ENCODE measurements around the gene TMEM131. TPM values are rescaled to one million over a fixed set of nuclear protein-coding genes. Genes with fewer than 3 reads are reported as not detected.

The TMEM131 gene
- total and polyA plus RNA-seq, 10 of the 15 experiments (the other 5 are each of a cell fraction or from before 2014, with no cell fraction given), result 6.0 to 48.2 (median 23.2) TPM

DNA sequence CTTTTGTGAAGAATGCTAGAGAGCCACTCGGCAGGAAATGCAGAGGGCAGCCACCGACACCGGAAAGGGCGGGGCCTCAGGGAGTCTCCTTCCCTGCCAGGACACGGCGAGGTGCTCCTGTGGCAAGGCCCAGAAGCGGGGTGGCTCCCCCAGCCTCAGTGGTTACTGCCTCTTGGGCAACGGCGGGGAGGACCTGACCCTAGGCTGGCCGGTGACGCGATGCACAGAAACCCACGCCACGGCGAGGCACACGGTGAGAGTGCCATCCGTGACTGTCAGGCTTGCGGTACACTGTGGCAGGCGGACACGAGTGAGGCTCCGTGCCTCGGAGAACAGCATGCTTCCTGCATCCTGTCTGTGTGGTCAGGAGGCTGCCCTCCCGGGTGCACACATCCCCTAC is 234.6 kb downstream of the TMEM131 start:
- ChIA-PET POLR2A (no interaction called here), CTCF (no interaction called here), RAD21 (ENCODE audit: unreplicated experiment) (no interaction called here), SMC1A (ENCODE audit: uncharacterized antibody, unreplicated experiment) (no interaction called here)
- DNase-seq (ENCODE audit: low read depth, low spot score) (no peak), FAIRE-seq (no peak), ATAC-seq (no peak)
- H4K20me1 ChIP-seq (ENCODE audit: control insufficient read depth, insufficient read depth), result no peaks in the 10 kb centered on the region
- H3K4me1 ChIP-seq (ENCODE audit: control insufficient read depth, insufficient read depth, low read length), result no peaks in the 10 kb centered on the region
- H3K4me3 ChIP-seq, result no peak overlapping the region
- H3K27ac ChIP-seq (ENCODE audit: control insufficient read depth, insufficient read depth), result no peak overlapping the region
- WGBS (ENCODE audit: insufficient coverage, insufficient replicate concordance, low lambda C conversion rate, missing lambda C conversion rate), result 94% methylated on average over 20 of the region's 23 CpGs
- in situ Hi-C loops (cut with MboI), result no loop called here
- H2AFZ ChIP-seq (ENCODE audit: control insufficient read depth, low read depth, low read length), result peak overlapping the region; percentile 29; the same call in 1 of the 2 replicates
- no peak overlapping the region for H3K4me2 ChIP-seq (ENCODE audit: control insufficient read depth, insufficient read depth)
- peaks cover 19 to 37% of the 10 kb centered on the region in 2 experiments for H3K36me3 ChIP-seq (ENCODE audit: control insufficient read depth in 2 of 2, insufficient read depth in 2 of 2, low read length in 1 of 2)
- BruUV-seq (replicated peaks), result no TSS peak
- intact Hi-C loops (cut with micrococcal nuclease; ENCODE audit: unreplicated experiment), result no loop called here
- TF ChIP-seq GABPA (IDR thresholded peaks at IDR 0.05; ENCODE audit: low read depth) (peak; percentile 37; the same call in 1 of the 2 replicates), POLR2A (IDR thresholded peaks at IDR 0.05; ENCODE audit: low read depth, low read length) (no peak; the same call in 1 of the 2 replicates), FOS (IDR thresholded peaks at IDR 0.05; ENCODE audit: borderline replicate concordance, extremely low read depth, insufficient read length) (no peak)
- H3K9me3 ChIP-seq (replicated peaks; ENCODE audit: control insufficient read depth, insufficient read depth, low read length), result no peaks in the 10 kb centered on the region
- no peak overlapping the region for H3K9ac ChIP-seq (ENCODE audit: control insufficient read depth, insufficient read depth, low read length)
- H3K79me2 ChIP-seq (ENCODE audit: control insufficient read depth, insufficient read depth, low read length), result no peaks in the 10 kb centered on the region
- no peaks in the 10 kb centered on the region for H3K27me3 ChIP-seq (replicated peaks in 1 of 2; ENCODE audit: control insufficient read depth in 2 of 2, insufficient read depth in 2 of 2, low read length in 1 of 2)

DNA sequence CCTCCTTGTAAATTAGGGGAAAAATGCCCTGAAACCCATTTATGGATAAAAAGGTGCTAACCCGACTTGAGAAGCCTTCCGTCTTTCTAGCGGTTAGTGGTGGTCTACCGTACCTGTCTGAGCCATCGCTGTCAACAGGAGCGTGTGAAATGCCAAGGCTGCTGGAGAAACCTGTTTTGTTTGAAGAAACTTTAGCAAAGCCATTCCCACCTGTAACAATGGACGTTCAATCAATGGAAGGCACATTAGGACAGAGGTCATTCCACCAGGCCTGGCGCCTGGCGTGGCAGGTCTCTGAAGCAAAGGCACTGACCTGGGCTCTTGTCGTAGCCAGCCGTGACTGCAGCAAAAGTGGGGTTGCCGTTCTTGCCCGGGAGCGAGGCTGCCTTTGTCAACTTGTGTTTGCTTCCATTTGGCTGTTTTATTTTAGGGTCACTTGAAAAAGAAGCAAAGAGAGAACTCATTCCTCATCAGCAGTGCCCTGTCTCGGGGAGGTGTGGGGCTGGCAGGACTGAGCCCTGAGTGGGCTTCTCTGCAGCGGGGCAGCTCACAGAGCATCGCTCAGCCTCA is 235.2 kb downstream of the TMEM131 start:
- ChIA-PET RAD21 (ENCODE audit: unreplicated experiment) (no interaction called here), CTCF (no interaction called here), POLR2A (no interaction called here), SMC1A (ENCODE audit: uncharacterized antibody, unreplicated experiment) (no interaction called here)
- H3K4me1 ChIP-seq (ENCODE audit: control insufficient read depth, insufficient read depth, low read length), result no peaks in the 10 kb centered on the region
- FAIRE-seq (no peak), ATAC-seq (no peak), DNase-seq (ENCODE audit: low read depth, low spot score) (no peak)
- in situ Hi-C loops (cut with MboI) (no loop called here), intact Hi-C loops (cut with micrococcal nuclease; ENCODE audit: unreplicated experiment) (no loop called here)
- no peaks in the 10 kb centered on the region for H4K20me1 ChIP-seq (ENCODE audit: control insufficient read depth, insufficient read depth)
- H3K4me2 ChIP-seq (ENCODE audit: control insufficient read depth, insufficient read depth), result no peak overlapping the region
- no TSS peak for BruUV-seq (replicated peaks)
- H3K27me3 ChIP-seq (replicated peaks in 1 of 2; ENCODE audit: control insufficient read depth in 2 of 2, insufficient read depth in 2 of 2, low read length in 1 of 2), result no peaks in the 10 kb centered on the region
- no peaks in the 10 kb centered on the region for H3K9me3 ChIP-seq (replicated peaks; ENCODE audit: control insufficient read depth, insufficient read depth, low read length)
- 95% methylated on average over 17 of the region's 17 CpGs for WGBS (ENCODE audit: insufficient coverage, insufficient replicate concordance, low lambda C conversion rate, missing lambda C conversion rate)
- peaks cover 21 to 38% of the 10 kb centered on the region in 2 experiments for H3K36me3 ChIP-seq (ENCODE audit: control insufficient read depth in 2 of 2, insufficient read depth in 2 of 2, low read length in 1 of 2)
- no peaks in the 10 kb centered on the region for H3K79me2 ChIP-seq (ENCODE audit: control insufficient read depth, insufficient read depth, low read length)
- no peak overlapping the region for H2AFZ ChIP-seq (ENCODE audit: control insufficient read depth, low read depth, low read length)
- no peak overlapping the region for H3K4me3 ChIP-seq
- no peak for TF ChIP-seq ATF7 (IDR thresholded peaks at IDR 0.05; ENCODE audit: low read depth)
- no peak overlapping the region for H3K27ac ChIP-seq (ENCODE audit: control insufficient read depth, insufficient read depth)
- no peak overlapping the region for H3K9ac ChIP-seq (ENCODE audit: control insufficient read depth, insufficient read depth, low read length)

All from GM12878 (cell line).